GM13977 (cell line): Measurements from ENCODE around the gene OPALIN.

Source experiments
- DNase-seq: peaks from one replicate; pipeline ENCODE4 v3.0.0; 2012; ENCODE audit warnings: low spot score
- in situ Hi-C: fragments of 300-500 bp; cut with MboI; formaldehyde crosslinking; loops from one replicate; pipeline ENCODE4 v1.12.0; 2022; ENCODE audit warnings: low sequenced_read_pairs, low pct_unique_long_range_greater_than_20kb, mixed read lengths, inconsistent platforms; ENCODE audit not compliant: unreplicated experiment
- TF ChIP-seq, protein P1 (sequence below): IDR thresholded peaks from 2 replicates; pipeline ENCODE4 v1.5.1; 2012; ENCODE audit warnings: mild to moderate bottlenecking, control low read depth; ENCODE audit not compliant: insufficient read depth; ENCODE audit errors: extremely low read depth, missing control alignments

OPALIN gene

DNA sequence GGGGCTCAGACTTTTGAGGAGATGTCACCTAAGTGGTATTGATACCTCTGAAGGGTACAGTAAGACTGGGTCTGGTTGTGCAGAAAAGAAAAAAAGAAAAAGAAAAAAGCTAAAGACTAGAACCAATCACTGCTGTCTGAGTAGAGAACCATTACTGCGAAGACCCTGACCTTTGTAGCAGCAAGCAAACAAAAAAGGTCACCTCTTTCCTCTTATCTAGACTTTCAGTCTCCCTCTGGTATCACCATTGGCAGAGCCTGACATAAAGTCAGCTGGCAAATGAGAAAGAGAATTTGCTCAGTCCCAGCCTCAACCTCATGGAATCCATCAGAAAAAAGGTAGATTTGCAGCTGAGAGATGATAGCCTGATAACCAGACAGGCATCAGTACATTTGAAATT is 57.2 kb downstream of the OPALIN start:
- DNase-seq, result no peak
- in situ Hi-C loops, result no loop called here
- TF ChIP-seq, protein P1, sequence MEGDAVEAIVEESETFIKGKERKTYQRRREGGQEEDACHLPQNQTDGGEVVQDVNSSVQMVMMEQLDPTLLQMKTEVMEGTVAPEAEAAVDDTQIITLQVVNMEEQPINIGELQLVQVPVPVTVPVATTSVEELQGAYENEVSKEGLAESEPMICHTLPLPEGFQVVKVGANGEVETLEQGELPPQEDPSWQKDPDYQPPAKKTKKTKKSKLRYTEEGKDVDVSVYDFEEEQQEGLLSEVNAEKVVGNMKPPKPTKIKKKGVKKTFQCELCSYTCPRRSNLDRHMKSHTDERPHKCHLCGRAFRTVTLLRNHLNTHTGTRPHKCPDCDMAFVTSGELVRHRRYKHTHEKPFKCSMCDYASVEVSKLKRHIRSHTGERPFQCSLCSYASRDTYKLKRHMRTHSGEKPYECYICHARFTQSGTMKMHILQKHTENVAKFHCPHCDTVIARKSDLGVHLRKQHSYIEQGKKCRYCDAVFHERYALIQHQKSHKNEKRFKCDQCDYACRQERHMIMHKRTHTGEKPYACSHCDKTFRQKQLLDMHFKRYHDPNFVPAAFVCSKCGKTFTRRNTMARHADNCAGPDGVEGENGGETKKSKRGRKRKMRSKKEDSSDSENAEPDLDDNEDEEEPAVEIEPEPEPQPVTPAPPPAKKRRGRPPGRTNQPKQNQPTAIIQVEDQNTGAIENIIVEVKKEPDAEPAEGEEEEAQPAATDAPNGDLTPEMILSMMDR, result no peak

DNA sequence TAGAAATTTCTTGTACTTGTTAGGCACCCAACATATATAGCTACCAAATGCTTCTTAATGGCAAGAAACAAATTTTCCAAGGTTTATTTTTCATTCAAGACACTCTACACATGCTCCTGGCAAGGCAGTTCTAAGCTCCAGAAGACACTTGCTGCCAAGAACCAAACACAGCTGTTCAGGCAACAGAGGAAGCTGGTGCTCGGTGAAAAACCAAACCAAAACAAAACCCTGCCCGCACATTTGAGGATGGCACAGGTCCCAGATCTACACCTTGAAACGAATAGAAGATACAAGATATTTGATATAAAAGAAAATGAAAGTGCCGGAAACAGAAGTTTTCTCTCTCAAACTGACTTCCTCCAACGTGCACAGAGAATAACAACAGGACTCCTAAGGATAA is 59.4 kb downstream of the OPALIN start:
- TF ChIP-seq, protein P1, result no peak
- in situ Hi-C loops, result loop anchor here (5.0 kb wide), 1 partner anchor 82 kb away; no protein-coding TSS in a partner anchor
- DNase-seq, result no peak

DNA sequence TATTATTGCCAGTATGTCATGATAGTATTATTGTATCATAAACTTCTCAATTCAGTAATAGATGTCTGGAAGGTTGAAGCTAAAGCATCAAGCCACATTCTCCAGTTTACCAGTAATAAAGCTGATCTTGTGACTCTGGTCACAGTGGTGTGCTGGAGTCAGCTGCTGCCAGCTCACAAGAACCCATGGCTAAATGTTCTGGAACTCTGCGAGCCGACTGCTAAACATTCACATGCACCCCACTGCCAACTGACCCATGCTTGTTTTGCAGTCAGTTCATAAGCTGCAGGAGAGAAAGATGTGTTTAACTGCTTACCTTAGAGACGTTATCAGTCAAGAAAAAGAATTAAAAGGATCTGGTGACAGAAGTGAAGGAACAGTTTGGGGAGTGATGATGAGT is 60.4 kb downstream of the OPALIN start:
- in situ Hi-C loops, result loop anchor here (5.0 kb wide), 1 partner anchor 81 kb away; no protein-coding TSS in a partner anchor
- TF ChIP-seq, protein P1, result no peak
- no peak for DNase-seq

DNA sequence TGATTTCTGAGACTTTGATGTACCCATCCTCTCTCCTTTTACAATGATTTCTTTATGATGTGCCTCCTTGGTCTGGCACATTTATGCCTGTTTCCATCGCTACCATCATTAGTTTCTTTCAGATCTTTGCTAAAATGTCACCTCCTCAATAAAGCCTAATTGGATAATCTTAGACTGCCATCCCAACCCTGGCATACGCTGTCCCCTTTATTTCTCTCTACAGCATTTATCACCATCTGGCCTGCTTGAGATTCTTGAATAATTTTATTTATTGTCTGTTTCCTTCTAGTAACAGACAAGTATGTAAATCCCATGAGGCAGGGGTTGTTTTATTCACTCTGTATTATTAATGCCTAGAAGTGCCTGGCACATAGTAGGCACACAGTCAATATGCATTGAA is 61.3 kb downstream of the OPALIN start:
- in situ Hi-C loops, result loop anchor here (5.0 kb wide), 1 partner anchor 80 kb away; no protein-coding TSS in a partner anchor

DNA sequence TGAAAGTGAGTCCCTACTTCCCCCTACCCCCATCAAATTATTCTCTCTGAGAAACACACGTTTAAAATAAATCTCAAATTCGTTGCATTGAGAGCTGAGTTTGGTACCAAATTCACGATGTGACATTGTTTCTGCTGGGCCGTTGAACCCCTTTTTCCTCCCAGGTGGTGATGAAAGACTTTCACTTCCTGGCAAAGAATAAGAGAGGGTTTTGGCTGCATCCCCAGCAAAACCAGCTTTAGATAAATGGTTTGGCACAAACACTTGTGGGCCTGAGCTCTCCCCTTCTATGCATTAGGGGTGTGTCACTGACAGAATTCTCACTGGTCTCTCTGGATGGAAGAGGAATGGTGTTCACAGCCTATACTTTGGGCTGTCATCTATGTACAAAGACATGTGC is 63.3 kb downstream of the OPALIN start:
- no peak for DNase-seq
- in situ Hi-C loops, result loop anchor here (5.0 kb wide), 1 partner anchor 78 kb away; no protein-coding TSS in a partner anchor
- TF ChIP-seq, protein P1, result no peak

More for the DNA sequence above, 61.3 kb downstream of the OPALIN start:
- no peak for DNase-seq
- TF ChIP-seq, protein P1, result no peak
